Head of caudate nucleus (tissue), 42 donors: Measurements from ENCODE around the gene TINAG.
A peak's percentile ranks its signal among the peaks of the same experiment; 100 is the strongest.

Source experiments
- DNase-seq, 42 donors: peaks; one replicate each; pipeline versions ENCODE4 v3.0.0 to v3.0.0-alpha.2; 2020 to 2021; ENCODE audit warnings: mixed read lengths in 7 of 42
- intact Hi-C: fragments of 100-400 bp; cut with DNase I; formaldehyde crosslinking; loops from one replicate; pipeline ENCODE4 v1.15.0; 2022

The TINAG gene, protein sequence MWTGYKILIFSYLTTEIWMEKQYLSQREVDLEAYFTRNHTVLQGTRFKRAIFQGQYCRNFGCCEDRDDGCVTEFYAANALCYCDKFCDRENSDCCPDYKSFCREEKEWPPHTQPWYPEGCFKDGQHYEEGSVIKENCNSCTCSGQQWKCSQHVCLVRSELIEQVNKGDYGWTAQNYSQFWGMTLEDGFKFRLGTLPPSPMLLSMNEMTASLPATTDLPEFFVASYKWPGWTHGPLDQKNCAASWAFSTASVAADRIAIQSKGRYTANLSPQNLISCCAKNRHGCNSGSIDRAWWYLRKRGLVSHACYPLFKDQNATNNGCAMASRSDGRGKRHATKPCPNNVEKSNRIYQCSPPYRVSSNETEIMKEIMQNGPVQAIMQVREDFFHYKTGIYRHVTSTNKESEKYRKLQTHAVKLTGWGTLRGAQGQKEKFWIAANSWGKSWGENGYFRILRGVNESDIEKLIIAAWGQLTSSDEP

DNA sequence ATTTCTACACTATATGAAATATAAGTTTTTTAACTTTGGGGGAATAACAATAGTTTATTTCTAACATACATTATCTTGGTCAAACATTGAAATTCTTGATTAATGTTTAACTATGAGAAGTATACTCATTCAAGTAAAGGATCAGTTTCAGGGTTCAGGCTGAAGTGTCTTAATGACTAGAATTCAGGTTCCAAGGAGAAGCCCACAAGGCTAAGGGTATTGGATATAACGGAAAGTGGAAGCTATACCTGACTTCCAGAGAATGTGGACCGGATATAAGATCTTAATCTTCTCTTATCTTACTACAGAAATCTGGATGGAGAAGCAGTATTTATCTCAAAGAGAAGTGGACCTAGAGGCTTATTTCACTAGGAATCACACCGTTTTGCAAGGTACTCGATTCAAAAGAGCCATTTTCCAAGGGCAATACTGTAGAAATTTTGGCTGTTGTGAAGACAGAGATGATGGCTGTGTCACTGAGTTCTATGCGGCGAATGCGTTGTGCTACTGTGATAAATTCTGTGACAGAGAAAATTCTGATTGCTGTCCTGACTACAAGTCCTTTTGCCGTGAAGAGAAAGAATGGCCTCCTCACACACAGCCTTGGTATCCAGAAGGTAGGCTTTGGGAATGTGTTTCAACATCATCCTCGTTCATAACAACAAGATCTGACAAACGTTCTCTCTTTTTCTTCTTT is at the start of gene TINAG:
TSS of gene TINAG (plus strand) at position 153 of the 697 bp plus-strand sequence. CDS start at position 263, 110 bp downstream.
- no peak for DNase-seq
- intact Hi-C loops: no loop called here

DNA sequence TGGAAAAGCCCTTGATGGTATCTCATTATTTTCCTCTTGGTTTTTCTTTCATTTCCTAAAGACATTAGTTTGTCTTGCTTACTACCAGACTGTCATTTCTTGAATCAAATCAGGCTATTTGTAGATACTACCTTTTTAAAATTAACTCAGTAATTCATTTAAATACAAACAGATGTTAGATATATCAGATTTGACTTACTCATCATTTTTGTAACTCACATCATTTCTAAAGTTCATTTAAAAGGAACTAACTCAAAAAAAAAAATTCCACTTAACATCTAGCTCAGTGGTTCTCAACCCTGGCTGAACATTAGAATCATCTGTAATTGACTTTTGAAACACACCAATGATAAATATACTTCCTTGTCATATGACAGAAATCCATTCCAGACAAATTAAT is 48.2 kb upstream of the TINAG start:
- intact Hi-C loops: no loop called here

DNA sequence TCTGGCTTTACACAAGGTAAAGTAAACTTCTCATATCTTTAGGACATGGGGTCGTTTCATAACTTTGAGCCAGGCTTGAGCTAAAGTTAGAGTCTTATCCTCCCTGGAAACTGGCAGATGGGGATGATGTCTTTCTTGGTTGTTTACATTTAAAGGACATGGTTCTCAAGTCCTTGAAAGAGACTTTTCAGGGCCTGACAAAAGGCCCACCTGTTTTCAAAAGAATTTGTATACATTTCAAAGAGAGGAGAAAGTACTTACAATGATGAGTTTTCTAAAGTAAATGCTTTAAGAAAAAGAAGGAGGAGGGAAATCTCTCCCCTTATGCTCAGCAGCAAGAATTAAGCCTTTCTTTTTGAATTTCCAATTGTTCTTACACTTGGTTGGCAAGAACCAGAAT is 45.7 kb upstream of the TINAG start:
- no peak for DNase-seq
- intact Hi-C loops: no loop called here

More for the DNA sequence above, 48.2 kb upstream of the TINAG start:
- no peak for DNase-seq

DNA sequence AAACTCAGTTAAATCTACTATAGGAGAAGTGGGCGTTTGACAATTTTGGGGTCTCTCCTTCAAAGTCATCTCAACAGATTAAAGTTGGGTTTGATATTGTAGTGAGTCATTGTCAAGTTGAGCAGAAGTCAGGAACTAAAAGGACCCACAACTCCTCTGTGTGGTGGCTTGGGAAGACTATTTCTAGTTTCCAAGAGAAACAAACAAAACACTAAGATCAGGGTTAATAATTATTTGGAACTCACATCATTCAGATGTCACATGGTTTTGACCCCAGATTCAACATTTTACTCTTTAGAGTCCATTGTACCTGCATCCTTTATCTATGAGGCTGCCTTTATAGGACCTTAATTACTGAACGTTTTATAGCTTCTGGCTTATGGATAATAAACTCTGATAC is 45.3 kb upstream of the TINAG start:
- DNase-seq: no peak
- intact Hi-C loops: no loop called here

DNA sequence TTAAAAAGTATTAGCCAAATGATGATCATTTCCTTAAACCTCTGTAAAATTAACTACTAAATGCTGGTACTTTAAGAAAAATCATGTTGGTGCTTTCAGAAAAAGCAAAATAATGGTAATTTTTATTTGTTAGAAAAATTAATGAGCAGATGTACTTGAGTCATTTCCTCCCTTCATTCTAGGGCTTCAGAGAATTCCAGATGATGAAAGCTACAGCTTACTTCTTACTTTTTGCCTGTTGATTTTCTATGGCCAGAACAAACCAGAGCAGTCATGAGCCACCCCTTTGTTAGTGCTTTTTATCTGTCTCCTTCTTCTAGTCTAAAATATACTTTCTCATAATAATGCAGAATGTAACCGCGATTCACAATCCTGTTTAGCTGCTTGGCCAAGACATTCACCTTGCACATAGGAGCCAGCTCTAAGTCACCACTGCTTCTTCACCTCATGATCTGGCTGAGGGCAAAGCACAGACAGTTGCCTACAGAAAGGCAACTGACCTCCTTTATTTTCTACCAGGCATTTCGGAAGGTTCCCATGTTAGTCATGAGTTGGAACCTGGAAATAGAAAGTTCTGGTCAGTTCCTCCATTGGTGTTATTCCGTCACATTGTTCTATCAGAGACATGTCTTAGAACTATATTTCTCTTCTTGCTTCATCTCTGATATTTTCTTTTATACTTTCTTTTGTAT is 43.5 kb upstream of the TINAG start:
- DNase-seq: no peak
- intact Hi-C loops: no loop called here

DNA sequence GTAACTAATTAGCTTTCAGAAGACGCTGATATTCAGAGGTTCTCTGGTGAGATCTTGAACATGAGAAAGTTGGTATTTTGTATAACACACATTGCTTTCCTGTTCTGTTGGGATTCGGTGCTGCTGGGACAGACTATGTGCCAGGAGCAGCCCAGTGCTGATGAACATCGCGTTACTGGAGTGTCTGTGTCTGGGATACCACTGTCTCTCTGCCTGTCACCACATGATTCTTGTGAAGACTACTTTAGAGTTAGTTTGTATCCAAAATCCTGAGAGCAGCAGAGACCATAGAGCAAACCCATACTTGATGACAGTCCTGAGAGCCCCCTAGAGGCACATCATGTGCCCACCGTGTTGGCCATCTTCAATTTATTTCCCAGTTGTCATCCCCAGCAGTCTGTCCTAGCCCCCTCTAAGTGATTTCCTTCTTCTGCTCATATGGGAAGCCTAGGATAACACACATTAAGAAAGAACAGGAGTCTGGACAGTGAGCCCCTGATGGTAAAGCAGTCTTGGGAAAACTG is 41.8 kb upstream of the TINAG start:
- DNase-seq: no peak
- intact Hi-C loops: no loop called here

DNA sequence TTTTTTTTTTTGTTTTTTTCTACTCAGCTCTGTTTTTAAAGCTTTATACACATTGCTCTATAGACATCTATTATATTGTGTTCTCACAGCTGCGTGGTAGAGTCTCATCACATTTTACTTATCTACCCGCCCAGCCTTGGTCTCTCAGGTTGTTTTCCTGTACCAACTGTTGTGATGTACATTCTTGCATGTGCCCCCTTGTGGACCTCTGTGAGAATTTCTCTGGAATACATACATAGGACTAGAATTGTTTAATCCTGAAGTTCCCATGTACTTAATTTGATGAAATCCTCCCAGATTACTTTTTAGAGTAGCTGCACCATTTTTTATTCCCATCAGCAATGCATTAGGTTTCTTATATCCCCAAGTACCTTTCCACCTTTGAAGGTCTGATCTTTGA is 40.4 kb upstream of the TINAG start:
- intact Hi-C loops: no loop called here
- peak in 2 of 42 donors; percentile 12 for DNase-seq

DNA sequence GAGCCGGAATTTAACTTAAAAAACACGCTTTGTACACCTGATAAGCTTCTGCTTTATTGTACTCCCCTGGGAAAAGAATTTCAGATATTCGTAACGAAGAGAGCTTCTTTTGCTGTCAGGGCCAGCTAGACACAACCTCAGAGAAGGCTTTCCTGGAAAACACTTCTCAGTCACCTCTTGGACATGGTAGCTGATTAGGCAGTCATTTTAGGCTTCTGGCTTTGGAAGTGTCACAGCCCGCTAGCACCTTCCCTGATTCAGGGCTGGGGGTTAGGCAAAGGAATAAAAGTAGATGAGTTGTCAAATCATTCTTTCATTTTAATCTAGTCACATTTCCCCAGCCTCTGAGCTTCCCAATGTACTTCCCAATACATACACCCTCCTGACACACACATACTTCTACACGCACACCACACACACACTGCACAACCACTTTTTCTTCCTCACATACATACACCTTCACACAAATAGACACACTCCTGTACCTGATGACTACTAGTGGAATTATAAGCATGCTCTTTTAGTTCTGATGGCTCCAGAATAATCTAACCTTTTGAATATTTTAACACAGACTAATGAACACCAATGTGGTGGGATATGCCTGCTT is 34.9 kb upstream of the TINAG start:
- intact Hi-C loops: no loop called here
- no peak for DNase-seq

DNA sequence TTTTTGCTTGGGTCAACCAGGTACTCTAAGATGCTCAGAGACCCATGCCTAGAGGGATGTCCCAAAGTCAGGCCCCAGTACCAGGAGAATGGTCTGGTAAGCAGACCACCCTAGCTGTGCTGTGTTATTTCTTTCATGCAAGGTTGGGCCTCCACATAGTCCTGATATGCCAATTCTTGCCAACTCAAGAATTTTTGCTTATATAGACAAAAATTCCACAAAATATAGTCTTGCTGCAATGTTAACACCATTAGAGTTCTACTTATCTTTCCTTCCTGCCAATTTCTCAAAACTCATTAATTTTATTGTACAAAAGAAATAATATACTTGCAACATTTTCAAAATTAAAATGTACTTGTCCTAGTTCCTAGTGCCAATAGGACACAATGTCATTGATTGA is 33.9 kb upstream of the TINAG start:
- intact Hi-C loops: no loop called here
- DNase-seq: no peak

DNA sequence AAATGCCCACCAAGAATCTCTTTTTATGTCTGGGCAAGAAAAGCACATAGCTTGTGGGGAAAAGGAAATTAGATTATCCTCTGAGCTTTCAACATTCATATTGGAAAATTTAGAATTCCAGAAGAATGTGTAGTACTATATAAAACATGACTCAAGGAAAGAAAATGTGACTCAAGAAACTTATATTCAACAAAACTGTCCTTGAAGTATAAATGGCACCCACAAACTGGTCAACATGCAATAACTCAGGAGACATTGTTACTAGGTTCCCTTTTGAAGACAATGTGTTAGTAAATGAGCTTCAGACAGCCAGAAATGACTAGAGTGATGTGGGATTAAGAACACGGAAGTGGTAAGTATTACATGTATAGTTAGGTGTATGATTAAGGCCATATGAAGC is 26.1 kb upstream of the TINAG start:
- intact Hi-C loops: no loop called here

DNA sequence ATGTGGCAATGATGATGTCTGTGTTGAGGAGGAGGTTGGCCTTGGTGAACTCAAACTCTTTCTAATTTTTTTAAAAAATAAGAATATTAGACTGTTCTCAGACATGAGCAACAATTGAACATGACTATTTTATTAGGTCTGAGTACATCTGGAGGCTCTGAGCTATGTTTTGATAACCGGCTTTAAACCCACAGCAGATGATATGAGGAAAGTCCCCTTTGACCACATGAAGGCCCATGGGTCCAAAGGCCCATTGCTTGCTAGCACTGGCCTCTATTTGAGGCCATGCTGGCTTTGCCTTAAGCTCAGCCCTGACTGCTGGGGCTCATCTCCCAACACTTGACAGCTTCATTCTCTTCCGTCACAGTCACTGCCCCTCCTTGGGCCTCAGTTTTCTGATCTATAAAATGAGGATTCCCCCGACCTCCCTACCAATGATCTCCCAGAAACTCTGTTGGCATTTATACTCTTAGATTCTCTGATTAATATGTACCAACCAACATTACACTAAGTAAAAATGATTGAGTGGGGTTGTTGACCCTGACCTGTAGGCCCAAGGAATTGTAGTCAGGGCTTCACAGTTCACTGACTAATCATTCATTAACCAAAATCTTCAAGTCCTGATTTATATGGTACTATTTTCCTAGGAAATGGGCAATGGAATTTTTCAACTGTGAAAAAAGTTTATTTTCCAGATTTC is 23.9 kb upstream of the TINAG start:
- DNase-seq: no peak
- intact Hi-C loops: no loop called here

More for the DNA sequence above, 26.1 kb upstream of the TINAG start:
- DNase-seq: no peak

DNA sequence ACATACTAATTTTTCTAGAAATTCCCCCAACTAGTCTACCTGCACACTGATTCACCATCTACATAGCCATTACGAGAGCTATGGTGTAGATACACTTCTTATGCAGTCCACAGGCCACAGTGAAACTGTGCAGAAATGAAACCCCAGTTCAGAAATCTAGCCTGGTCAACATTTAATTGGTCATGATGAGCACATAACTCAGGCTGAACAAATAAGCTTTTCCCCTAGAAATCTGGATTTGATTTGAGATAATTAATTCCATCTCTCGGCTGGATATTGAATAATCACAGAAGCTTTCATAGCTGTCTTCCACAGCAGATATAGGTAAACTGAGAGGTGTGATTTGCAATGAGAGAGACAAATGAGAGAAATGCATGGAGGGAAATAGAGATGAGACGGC is 22.6 kb upstream of the TINAG start:
- no peak for DNase-seq
- intact Hi-C loops: no loop called here

DNA sequence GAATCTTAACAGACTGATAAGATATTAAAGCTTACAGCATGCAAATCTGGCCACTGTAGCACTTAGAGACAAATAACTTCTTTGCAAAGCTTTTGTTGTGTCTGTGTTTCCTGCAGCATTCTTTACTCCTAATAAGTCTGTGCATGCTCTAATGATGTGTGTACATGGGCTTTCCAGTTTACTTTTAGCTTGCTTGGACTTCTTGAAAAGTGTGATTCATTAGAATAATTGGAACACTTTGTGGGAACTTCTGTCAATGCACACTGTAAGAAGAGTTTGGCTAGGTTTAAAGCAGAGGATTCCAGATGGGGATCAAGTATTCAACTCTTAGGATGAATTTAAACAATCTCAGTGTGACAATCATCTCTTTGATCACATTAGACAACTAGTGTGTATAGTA is 22.1 kb upstream of the TINAG start:
- intact Hi-C loops: no loop called here

DNA sequence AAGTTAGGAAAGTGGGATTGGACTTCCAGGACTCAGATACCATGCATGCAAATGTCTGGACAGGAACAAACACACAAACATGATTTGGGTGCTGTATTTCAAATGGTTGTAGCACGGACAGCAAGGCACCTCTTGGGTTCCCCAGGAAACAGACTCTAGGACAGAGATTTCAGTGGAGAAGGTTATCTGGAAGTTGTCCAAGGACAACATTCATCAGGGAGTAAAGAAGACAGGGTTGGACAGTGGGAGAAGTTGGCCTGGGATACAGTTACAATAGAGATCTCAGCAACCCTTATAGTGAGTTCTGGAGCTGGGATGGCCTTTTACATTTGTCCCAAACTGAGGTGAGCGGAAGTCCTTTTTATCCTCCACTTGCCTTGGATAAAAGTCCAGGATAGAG is 19.8 kb upstream of the TINAG start:
- no peak for DNase-seq
- intact Hi-C loops: no loop called here

More for the DNA sequence above, 22.1 kb upstream of the TINAG start:
- DNase-seq: no peak

DNA sequence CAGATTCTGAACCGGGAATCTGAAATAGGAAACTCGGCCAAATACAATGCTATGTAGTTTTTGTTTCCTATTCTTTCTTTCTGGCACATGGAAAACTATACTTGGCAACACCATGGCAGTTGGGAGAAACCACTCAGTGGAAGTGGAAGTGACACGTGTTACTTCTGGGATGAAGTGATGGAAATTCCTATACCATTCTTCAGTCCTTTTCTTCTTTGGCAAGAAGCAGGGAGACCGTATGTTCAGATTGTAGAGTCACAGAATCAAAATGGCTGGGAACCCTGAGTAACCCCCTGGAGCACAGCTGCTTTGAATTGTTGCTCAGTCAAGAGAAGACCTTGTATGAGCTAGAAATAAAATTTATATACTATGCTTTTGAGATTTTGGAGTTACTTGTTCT is 18.8 kb upstream of the TINAG start:
- intact Hi-C loops: no loop called here
- no peak for DNase-seq

DNA sequence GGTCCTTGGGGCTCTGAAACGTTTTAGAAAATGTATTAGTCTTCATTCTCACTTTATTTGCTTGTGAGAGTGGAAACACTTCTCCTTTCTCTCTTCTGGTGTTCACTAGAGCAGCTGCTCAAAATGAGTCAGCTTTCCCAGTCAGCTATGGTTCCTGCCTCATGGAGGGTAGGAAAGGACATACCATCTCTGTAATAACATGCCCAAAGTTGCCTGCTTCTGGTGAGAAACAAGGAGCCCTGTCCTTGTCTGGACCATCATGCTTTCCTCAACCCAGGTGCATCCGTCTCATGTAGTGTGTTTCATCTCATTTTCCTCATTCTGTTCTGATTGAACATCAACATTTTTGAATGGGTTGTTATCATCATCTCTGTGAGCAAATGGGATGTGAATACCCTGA is 17.1 kb upstream of the TINAG start:
- DNase-seq: peak in 6 of 42 donors; percentile 1 to 39 (median 8)
- intact Hi-C loops: loop anchor here (5.0 kb wide), 1 partner anchor 136 kb away; no protein-coding TSS in a partner anchor

DNA sequence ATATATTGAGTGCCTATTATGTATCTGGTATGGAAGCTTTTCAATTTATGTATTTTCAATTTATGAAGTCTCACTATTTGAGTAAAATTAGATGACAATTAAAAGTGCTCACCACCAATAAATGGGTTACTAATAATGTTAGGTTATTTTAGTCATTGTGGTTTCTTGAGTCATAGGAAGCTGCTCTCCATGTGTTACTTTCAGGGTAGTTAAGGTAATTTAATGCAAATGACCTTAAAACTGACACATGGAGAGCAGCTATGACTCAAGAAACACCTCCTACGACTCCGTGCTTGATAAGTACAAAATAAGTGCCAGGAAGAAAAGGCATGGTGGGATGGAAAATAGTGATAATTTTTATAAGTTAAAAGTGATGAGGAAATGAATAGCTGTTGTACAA is 16.5 kb upstream of the TINAG start:
- intact Hi-C loops: loop anchor here (5.0 kb wide), 1 partner anchor 136 kb away; no protein-coding TSS in a partner anchor
- DNase-seq: peak in 5 of 42 donors; percentile 4 to 44 (median 32)

DNA sequence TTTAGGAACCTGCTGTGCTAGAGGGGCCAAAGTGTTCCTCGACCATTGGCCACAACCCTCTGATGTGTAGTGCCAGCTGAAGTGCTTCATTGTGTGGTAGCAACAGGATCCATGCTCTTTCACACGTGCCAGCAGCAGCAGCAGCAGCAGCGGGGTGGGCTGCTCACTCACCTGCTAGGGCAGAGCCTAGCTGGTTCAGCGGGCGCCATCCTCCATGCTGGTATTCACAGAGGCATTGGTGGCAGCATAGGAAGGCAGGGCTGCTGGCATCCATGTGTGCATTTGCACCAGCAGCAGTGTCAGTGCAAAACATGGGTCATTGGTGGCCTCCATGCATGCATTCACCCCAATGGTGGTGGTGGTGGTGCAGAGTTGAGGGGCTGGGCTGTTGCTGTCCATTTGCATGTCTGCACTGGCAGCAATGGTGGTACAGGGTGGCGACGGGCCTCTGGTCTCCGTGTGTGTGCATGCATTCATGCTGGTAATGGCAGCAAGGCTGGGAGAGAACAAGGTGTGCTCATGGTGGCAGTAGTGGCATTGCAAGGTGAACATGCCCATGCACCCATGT is 13.2 kb upstream of the TINAG start:
- intact Hi-C loops: loop anchor here (5.0 kb wide), 1 partner anchor 132 kb away; no protein-coding TSS in a partner anchor
- no peak for DNase-seq
